ENCODE results near the gene EIF4B. TPM values are rescaled to one million over a fixed set of nuclear protein-coding genes. Genes with fewer than 3 reads are reported as not detected.

Gene EIF4B
- total and polyA plus RNA-seq, 9 of the 15 experiments (the other 6 are each of a cell fraction or from before 2014, with no cell fraction given): 138 to 669 (median 552) TPM

DNA sequence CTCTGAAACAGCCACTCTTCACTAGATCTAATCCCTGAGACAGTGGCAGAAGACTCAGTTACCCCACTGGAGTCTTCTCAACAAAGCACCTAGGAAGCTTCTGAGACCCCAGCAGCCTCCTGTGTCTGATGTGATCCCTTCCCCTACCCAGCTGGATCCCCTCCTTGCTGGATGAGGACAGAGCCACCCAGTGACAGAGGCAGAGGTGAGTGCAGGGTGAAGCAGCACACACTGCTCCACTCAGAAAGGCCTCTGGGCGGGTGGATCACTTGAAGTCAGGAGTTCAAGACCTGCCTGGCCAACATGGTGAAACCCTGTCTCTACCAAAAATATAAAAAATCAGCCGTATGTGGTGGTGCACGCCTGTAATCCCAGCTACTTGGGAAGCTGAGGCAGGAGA lies 70.2 kb downstream of the EIF4B start:
- no peak overlapping the region for H3K4me3 ChIP-seq
- no peak overlapping the region for H2AFZ ChIP-seq (ENCODE audit: low read depth, low read length)
- ChIA-PET CTCF (ENCODE audit: low intra/inter-chr PET ratio) (interaction anchor here (1.4 kb wide), 1 partner anchor 23 kb away, joined by 3 read pairs; no protein-coding TSS in a partner anchor), POLR2A (interaction anchor here (1.1 kb wide), 2 partner anchors 11 to 12 kb away, joined by 3 read pairs; no protein-coding TSS in a partner anchor)
- no peaks in the 10 kb centered on the region for H4K20me1 ChIP-seq (replicated peaks; ENCODE audit: control insufficient read depth, insufficient read depth, low read length)
- H3K9me1 ChIP-seq (ENCODE audit: control insufficient read depth, insufficient read depth, low read length): no peaks in the 10 kb centered on the region
- BruUV-seq (replicated peaks): no TSS peak
- H3K27ac ChIP-seq (ENCODE audit: extremely low read depth, low read depth, low read length): no peak overlapping the region
- 75% methylated on average over 3 of the region's 3 CpGs for WGBS (ENCODE audit: insufficient coverage, low coverage, missing lambda C conversion rate)
- ATAC-seq (no peak), FAIRE-seq (no peak), DNase-seq (ENCODE audit: extremely low read depth in 1 of 4, low spot score in 3 of 4) (no peak)
- intact Hi-C loops (cut with micrococcal nuclease): no loop called here
- no peak overlapping the region for H3K4me2 ChIP-seq (ENCODE audit: insufficient read depth, low read length)
- H3K27me3 ChIP-seq (ENCODE audit: control insufficient read depth in 2 of 2, insufficient read depth in 2 of 2, low read length in 2 of 2): no peaks in the 10 kb centered on the region
- H3K9ac ChIP-seq (ENCODE audit: insufficient read depth in 1 of 2, low read depth in 2 of 2, low read length in 2 of 2): no peak overlapping the region
- peaks cover 8% of the 10 kb centered on the region; the same call in 2 of the 3 replicates for H3K79me2 ChIP-seq (ENCODE audit: control insufficient read depth, insufficient read depth, low read length)
- H3K36me3 ChIP-seq (ENCODE audit: control insufficient read depth, insufficient read depth, low read length): peaks cover 14% of the 10 kb centered on the region; the same call in 2 of the 3 replicates
- peaks cover 21 to 35% of the 10 kb centered on the region in 2 experiments for H3K4me1 ChIP-seq (replicated peaks in 1 of 2; ENCODE audit: control insufficient read depth in 2 of 2, insufficient read depth in 2 of 2, low read length in 2 of 2)
- in situ Hi-C loops (cut with MboI): no loop called here
- H3K9me3 ChIP-seq (replicated peaks; ENCODE audit: control insufficient read depth, insufficient read depth, low read depth, low read length): no peaks in the 10 kb centered on the region
- TF ChIP-seq, protein P1, sequence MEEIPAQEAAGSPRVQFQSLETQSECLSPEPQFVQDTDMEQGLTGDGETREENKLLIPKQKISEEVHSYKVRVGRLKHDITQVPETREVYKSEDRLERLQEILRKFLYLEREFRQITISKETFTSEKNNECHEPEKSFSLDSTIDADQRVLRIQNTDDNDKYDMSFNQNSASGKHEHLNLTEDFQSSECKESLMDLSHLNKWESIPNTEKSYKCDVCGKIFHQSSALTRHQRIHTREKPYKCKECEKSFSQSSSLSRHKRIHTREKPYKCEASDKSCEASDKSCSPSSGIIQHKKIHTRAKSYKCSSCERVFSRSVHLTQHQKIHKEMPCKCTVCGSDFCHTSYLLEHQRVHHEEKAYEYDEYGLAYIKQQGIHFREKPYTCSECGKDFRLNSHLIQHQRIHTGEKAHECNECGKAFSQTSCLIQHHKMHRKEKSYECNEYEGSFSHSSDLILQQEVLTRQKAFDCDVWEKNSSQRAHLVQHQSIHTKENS (CRISPR knock-in tag; IDR thresholded peaks at IDR 0.05): no peak
- TF ChIP-seq, protein P2, sequence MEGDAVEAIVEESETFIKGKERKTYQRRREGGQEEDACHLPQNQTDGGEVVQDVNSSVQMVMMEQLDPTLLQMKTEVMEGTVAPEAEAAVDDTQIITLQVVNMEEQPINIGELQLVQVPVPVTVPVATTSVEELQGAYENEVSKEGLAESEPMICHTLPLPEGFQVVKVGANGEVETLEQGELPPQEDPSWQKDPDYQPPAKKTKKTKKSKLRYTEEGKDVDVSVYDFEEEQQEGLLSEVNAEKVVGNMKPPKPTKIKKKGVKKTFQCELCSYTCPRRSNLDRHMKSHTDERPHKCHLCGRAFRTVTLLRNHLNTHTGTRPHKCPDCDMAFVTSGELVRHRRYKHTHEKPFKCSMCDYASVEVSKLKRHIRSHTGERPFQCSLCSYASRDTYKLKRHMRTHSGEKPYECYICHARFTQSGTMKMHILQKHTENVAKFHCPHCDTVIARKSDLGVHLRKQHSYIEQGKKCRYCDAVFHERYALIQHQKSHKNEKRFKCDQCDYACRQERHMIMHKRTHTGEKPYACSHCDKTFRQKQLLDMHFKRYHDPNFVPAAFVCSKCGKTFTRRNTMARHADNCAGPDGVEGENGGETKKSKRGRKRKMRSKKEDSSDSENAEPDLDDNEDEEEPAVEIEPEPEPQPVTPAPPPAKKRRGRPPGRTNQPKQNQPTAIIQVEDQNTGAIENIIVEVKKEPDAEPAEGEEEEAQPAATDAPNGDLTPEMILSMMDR (IDR thresholded peaks at IDR 0.05 in 2 of 3, conservative IDR thresholded peaks at IDR 0.05 in 1 of 3; ENCODE audit: insufficient read depth in 2 of 3, low read depth in 1 of 3, low read length in 3 of 3): no peak
- TF ChIP-seq MAFF (IDR thresholded peaks at IDR 0.05; ENCODE audit: low read length) (no peak), CBX5 (IDR thresholded peaks at IDR 0.05; ENCODE audit: borderline replicate concordance, low read depth) (no peak), RBBP5 (IDR thresholded peaks at IDR 0.05; ENCODE audit: borderline replicate concordance, insufficient read depth, low read length, poor library complexity, severe bottlenecking) (no peak), ZBTB8A (IDR thresholded peaks at IDR 0.05; ENCODE audit: partially characterized antibody) (no peak), CHD4 (IDR thresholded peaks at IDR 0.05; ENCODE audit: insufficient read depth, insufficient replicate concordance, low read depth, low read length, poor library complexity, severe bottlenecking) (no peak), RFX5 (IDR thresholded peaks at IDR 0.05; ENCODE audit: low read depth, low read length) (no peak), SREBF1 (IDR thresholded peaks at IDR 0.05; ENCODE audit: borderline replicate concordance, low read depth, low read length) (no peak), FOXK2 (conservative IDR thresholded peaks at IDR 0.05 in 1 of 2, IDR thresholded peaks at IDR 0.05 in 1 of 2; ENCODE audit: low read depth in 2 of 2) (no peak), RBM22 (IDR thresholded peaks at IDR 0.05; ENCODE audit: low read depth, low read length, poor library complexity, severe bottlenecking) (no peak), KAT7 (CRISPR knock-in tag; IDR thresholded peaks at IDR 0.05; ENCODE audit: borderline replicate concordance) (no peak)
- TF ChIP-seq, protein P3, sequence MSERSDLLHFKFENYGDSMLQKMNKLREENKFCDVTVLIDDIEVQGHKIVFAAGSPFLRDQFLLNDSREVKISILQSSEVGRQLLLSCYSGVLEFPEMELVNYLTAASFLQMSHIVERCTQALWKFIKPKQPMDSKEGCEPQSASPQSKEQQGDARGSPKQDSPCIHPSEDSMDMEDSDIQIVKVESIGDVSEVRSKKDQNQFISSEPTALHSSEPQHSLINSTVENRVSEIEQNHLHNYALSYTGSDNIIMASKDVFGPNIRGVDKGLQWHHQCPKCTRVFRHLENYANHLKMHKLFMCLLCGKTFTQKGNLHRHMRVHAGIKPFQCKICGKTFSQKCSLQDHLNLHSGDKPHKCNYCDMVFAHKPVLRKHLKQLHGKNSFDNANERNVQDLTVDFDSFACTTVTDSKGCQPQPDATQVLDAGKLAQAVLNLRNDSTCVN (CRISPR knock-in tag; IDR thresholded peaks at IDR 0.05): no peak
- TF ChIP-seq, protein P4, sequence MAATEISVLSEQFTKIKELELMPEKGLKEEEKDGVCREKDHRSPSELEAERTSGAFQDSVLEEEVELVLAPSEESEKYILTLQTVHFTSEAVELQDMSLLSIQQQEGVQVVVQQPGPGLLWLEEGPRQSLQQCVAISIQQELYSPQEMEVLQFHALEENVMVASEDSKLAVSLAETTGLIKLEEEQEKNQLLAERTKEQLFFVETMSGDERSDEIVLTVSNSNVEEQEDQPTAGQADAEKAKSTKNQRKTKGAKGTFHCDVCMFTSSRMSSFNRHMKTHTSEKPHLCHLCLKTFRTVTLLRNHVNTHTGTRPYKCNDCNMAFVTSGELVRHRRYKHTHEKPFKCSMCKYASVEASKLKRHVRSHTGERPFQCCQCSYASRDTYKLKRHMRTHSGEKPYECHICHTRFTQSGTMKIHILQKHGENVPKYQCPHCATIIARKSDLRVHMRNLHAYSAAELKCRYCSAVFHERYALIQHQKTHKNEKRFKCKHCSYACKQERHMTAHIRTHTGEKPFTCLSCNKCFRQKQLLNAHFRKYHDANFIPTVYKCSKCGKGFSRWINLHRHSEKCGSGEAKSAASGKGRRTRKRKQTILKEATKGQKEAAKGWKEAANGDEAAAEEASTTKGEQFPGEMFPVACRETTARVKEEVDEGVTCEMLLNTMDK (IDR thresholded peaks at IDR 0.05; ENCODE audit: borderline replicate concordance, insufficient read depth, low read depth, low read length, poor library complexity, severe bottlenecking): no peak
